ENCODE results near the gene SEMA3E.

- TF ChIP-seq CTCF (IDR thresholded peaks at IDR 0.05) (no peak), POLR2AphosphoS5 (IDR thresholded peaks at IDR 0.05) (no peak), EP300 (IDR thresholded peaks at IDR 0.05) (no peak), POLR2A (IDR thresholded peaks at IDR 0.05) (no peak)
These were observed 197.4 kb downstream of the SEMA3E start for GRCh38 chr7:83451501-83452045.
